ENCODE measurements around the gene ANKRD44.

Gene ANKRD44

DNA sequence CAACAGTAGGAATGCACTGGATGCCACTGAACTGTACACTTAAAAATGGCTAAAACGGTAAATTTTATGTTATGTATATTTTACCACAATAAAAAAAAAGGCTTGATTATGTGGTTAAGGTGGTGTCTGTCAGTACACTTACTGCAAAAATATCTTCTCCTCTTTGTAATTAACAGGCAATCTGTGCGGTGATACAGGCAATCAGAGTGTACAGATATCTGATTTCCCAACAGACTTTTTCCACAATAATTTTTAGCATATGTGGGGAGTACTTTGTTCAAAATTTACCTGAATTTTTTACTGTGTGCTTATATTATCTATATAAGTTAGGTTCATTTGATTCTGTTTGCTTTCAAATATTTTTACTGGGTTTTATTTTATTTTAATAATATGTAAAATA, 209.1 kb downstream of the ANKRD44 start:
- Histone ChIP-seq H3K36me3 (ENCODE audit: insufficient read depth, low read length) (peaks cover 5% of the 10 kb centered on the region; the same call in 1 of the 2 replicates), H3K9me2 (replicated peaks; ENCODE audit: low read depth, low read length) (no peaks in the 10 kb centered on the region)

DNA sequence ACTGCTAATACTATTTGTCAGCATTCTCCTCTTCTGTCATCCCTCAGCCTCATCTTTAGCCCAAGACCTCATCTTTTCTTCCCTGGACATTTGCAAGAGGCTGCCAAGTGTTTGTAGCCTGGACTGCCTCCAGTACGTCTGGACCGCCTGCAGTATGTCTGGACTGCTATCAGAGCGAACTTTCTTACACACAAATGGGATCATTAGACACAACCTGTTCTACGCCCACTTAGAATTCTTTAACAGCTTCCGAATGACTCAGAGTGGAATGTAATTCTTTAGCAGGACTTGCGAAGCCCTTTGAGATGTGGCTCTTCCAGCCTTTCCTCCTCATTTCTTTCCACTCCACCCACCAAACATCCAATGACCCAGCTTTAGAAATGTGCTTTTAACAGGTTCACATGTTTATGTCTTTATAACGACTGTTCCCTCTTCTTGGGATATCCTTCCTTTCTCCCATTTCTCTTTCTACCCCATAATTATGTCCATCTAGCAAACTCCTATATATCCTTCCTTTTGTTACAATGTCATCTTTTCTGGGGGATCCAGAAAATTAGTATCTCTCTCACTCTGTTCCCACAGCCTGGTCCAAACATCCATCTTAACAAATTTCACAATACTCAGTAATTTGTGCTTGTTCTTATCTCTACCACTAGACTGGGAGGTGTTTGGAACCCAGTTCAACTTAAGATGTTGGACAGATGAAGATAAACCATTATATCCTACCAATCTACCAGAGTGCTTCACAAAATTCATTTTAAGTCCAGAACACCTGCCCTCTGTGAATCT, 212.8 kb downstream of the ANKRD44 start:
- no peaks in the 10 kb centered on the region for H3K4me1 ChIP-seq (ENCODE audit: insufficient read depth, low read length, poor library complexity, severe bottlenecking)
- no peak overlapping the region for H3K4me2 ChIP-seq (ENCODE audit: low read depth, low read length, poor library complexity, severe bottlenecking)
- no peak overlapping the region for H3K4me3 ChIP-seq (ENCODE audit: low read length, poor library complexity, severe bottlenecking)
- TF ChIP-seq, protein P1, sequence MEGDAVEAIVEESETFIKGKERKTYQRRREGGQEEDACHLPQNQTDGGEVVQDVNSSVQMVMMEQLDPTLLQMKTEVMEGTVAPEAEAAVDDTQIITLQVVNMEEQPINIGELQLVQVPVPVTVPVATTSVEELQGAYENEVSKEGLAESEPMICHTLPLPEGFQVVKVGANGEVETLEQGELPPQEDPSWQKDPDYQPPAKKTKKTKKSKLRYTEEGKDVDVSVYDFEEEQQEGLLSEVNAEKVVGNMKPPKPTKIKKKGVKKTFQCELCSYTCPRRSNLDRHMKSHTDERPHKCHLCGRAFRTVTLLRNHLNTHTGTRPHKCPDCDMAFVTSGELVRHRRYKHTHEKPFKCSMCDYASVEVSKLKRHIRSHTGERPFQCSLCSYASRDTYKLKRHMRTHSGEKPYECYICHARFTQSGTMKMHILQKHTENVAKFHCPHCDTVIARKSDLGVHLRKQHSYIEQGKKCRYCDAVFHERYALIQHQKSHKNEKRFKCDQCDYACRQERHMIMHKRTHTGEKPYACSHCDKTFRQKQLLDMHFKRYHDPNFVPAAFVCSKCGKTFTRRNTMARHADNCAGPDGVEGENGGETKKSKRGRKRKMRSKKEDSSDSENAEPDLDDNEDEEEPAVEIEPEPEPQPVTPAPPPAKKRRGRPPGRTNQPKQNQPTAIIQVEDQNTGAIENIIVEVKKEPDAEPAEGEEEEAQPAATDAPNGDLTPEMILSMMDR (conservative IDR thresholded peaks at IDR 0.05; ENCODE audit: low read length) = no peak
- no peak for TF ChIP-seq EZH2phosphoT487 (IDR thresholded peaks at IDR 0.05; ENCODE audit: borderline replicate concordance)
- H3K27me3 ChIP-seq (ENCODE audit: insufficient read depth, low read length, poor library complexity, severe bottlenecking) = no peaks in the 10 kb centered on the region
- H3K9ac ChIP-seq (ENCODE audit: low read depth, low read length, poor library complexity, severe bottlenecking) = no peak overlapping the region
- no peak overlapping the region for H2AFZ ChIP-seq (ENCODE audit: low read length)
- no peaks in the 10 kb centered on the region for H3K9me2 ChIP-seq (replicated peaks; ENCODE audit: low read depth, low read length)
- peaks cover 11% of the 10 kb centered on the region; the same call in 1 of the 2 replicates for H3K36me3 ChIP-seq (ENCODE audit: insufficient read depth, low read length)
- no peaks in the 10 kb centered on the region for H3F3A ChIP-seq (ENCODE audit: low read depth)
- no peaks in the 10 kb centered on the region for H3K9me3 ChIP-seq (ENCODE audit: insufficient read depth, low read depth, low read length)
- no peaks in the 10 kb centered on the region for H4K20me1 ChIP-seq (ENCODE audit: insufficient read depth, low read length, poor library complexity, severe bottlenecking)
- no peaks in the 10 kb centered on the region for H3K79me2 ChIP-seq (ENCODE audit: insufficient read depth, low read length)

More for the DNA sequence above, 209.1 kb downstream of the ANKRD44 start:
- H3K4me2 ChIP-seq (ENCODE audit: low read depth, low read length, poor library complexity, severe bottlenecking) = no peak overlapping the region
- no peaks in the 10 kb centered on the region for H3K27me3 ChIP-seq (ENCODE audit: insufficient read depth, low read length, poor library complexity, severe bottlenecking)
- no peak overlapping the region for H3K4me3 ChIP-seq (ENCODE audit: low read length, poor library complexity, severe bottlenecking)
- no peaks in the 10 kb centered on the region for H4K20me1 ChIP-seq (ENCODE audit: insufficient read depth, low read length, poor library complexity, severe bottlenecking)
- no peak overlapping the region for H3K9ac ChIP-seq (ENCODE audit: low read depth, low read length, poor library complexity, severe bottlenecking)
- no peaks in the 10 kb centered on the region for H3K79me2 ChIP-seq (ENCODE audit: insufficient read depth, low read length)
- no peaks in the 10 kb centered on the region for H3K4me1 ChIP-seq (ENCODE audit: insufficient read depth, low read length, poor library complexity, severe bottlenecking)
- H3F3A ChIP-seq (ENCODE audit: low read depth) = no peaks in the 10 kb centered on the region
- H3K9me3 ChIP-seq (ENCODE audit: insufficient read depth, low read depth, low read length) = no peaks in the 10 kb centered on the region
- no peak for TF ChIP-seq EZH2phosphoT487 (IDR thresholded peaks at IDR 0.05; ENCODE audit: borderline replicate concordance)
- TF ChIP-seq, protein P1 (conservative IDR thresholded peaks at IDR 0.05; ENCODE audit: low read length) = no peak
- H2AFZ ChIP-seq (ENCODE audit: low read length) = no peak overlapping the region

DNA sequence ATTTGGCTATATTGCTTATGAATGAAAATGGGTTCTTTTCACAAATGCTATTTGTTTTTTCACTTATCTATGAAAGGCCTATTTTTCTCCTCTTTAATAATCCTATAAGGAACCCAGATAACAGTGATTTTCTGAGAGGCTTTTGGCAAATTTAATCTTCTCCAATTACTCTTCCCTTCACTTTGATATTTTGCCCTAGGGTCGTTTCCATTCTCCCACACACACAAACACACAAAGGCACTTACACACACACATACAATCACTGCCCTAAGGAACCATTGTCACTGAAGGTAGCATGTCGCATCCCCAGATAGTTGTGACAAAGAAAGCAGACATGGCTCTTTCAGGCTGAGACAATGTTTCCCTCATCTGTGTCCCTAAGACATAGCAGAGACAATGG, 213.9 kb downstream of the ANKRD44 start:
- H3F3A ChIP-seq (ENCODE audit: low read depth) = no peaks in the 10 kb centered on the region
- no peaks in the 10 kb centered on the region for H3K9me3 ChIP-seq (ENCODE audit: insufficient read depth, low read depth, low read length)
- H3K9me2 ChIP-seq (replicated peaks; ENCODE audit: low read depth, low read length) = no peaks in the 10 kb centered on the region
- no peak overlapping the region for H3K4me2 ChIP-seq (ENCODE audit: low read depth, low read length, poor library complexity, severe bottlenecking)
- no peaks in the 10 kb centered on the region for H3K79me2 ChIP-seq (ENCODE audit: insufficient read depth, low read length)
- no peak overlapping the region for H3K4me3 ChIP-seq (ENCODE audit: low read length, poor library complexity, severe bottlenecking)
- no peaks in the 10 kb centered on the region for H4K20me1 ChIP-seq (ENCODE audit: insufficient read depth, low read length, poor library complexity, severe bottlenecking)
- no peak overlapping the region for H3K9ac ChIP-seq (ENCODE audit: low read depth, low read length, poor library complexity, severe bottlenecking)
- H3K4me1 ChIP-seq (ENCODE audit: insufficient read depth, low read length, poor library complexity, severe bottlenecking) = no peaks in the 10 kb centered on the region
- TF ChIP-seq EZH2phosphoT487 (IDR thresholded peaks at IDR 0.05; ENCODE audit: borderline replicate concordance) = no peak
- TF ChIP-seq, protein P1 (conservative IDR thresholded peaks at IDR 0.05; ENCODE audit: low read length) = no peak
- peaks cover 11% of the 10 kb centered on the region; the same call in 1 of the 2 replicates for H3K36me3 ChIP-seq (ENCODE audit: insufficient read depth, low read length)
- H3K27me3 ChIP-seq (ENCODE audit: insufficient read depth, low read length, poor library complexity, severe bottlenecking) = no peaks in the 10 kb centered on the region
- H2AFZ ChIP-seq (ENCODE audit: low read length) = no peak overlapping the region
